Activated CD8-positive, alpha-beta T cell treated with anti-CD3 and anti-CD28 coated beads for 36 hours (primary cell): ENCODE data around the gene HRC. TPM values are rescaled to one million over a fixed set of nuclear protein-coding genes. Genes with fewer than 3 reads are reported as not detected.

ENCODE experiments used
- ATAC-seq: fragments of 200-7000 bp; cut with Tn5 transposase; one replicate; pipeline ENCODE4 v1.10.0; 2021; ENCODE audit warnings: mild to moderate bottlenecking, moderate library complexity
- CTCF ChIA-PET: fragments of 350-600 bp; sonication (Branson Sonifier 250); formaldehyde crosslinking; loops from one replicate; lab custom pipeline; 2021; ENCODE audit warnings: antibody characterized with exemption; lab: Charles Lee
- POLR2A ChIA-PET: fragments of 350-600 bp; sonication (Branson Sonifier 250); formaldehyde crosslinking; loops from one replicate; lab custom pipeline; 2021; ENCODE audit warnings: antibody characterized with exemption; lab: Charles Lee
- DNase-seq: peaks from one replicate; pipeline ENCODE4 v3.0.0-alpha.2; 2020
- H3K27ac Mint-ChIP-seq: one replicate; pipeline ENCODE4 v1.8.0; 2021; ENCODE audit warnings: mild to moderate bottlenecking, mixed read lengths
- H3K27me3 Mint-ChIP-seq: one replicate; pipeline ENCODE4 v1.8.0; 2021; ENCODE audit warnings: mixed read lengths
- H3K36me3 Mint-ChIP-seq: one replicate; pipeline ENCODE4 v1.8.0; 2021; ENCODE audit warnings: low read depth, mixed read lengths
- H3K4me1 Mint-ChIP-seq: one replicate; pipeline ENCODE4 v1.8.0; 2021; ENCODE audit warnings: low read depth, mixed read lengths
- H3K4me3 Mint-ChIP-seq: one replicate; pipeline ENCODE4 v1.8.0; 2021; ENCODE audit warnings: mild to moderate bottlenecking, moderate library complexity, mixed read lengths
- H3K9me3 Mint-ChIP-seq: one replicate; pipeline ENCODE4 v1.8.0; 2021; ENCODE audit warnings: mixed read lengths
- CTCF ChIP-seq: fragments of 200-600 bp; IDR thresholded peaks from one replicate; pipeline ENCODE4 v1.8.0; 2022; ENCODE audit warnings: antibody characterized with exemption, mild to moderate bottlenecking
- intact Hi-C: fragments of 100-400 bp; cut with micrococcal nuclease; formaldehyde crosslinking; loops from one replicate; pipeline ENCODE4 v1.10.0; 2022
- total RNA-seq, 2 experiments: library from RNA; stranded (reverse); gene quantifications; one replicate each; pipeline ENCODE4 v1.2.3, GENCODE V29; 2021

Gene HRC
- total RNA-seq, 2 experiments from 2014 or later, result not detected

DNA sequence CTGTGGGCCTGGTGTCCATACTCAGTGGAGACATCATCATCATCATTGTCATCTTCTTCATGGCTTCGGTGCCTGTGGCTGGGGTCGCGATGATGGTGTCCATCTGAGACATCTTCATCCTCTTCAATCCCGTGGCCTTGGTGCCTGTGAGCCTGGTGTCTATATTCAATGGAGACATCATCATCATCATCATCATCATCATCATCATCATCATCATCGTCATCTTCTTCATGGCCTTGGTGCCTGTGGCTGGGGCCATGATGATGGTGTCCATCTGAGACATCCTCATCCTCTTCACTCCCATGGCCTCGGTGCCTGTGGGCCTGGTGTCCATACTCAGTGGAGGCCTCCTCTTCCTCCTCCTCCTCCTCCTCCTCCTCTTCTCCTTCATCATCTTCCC, 917 bp downstream of the HRC start:
- H3K9me3 Mint-ChIP-seq, result peaks cover 2% of the 10 kb centered on the region
- no peaks in the 10 kb centered on the region for H3K36me3 Mint-ChIP-seq
- H3K27me3 Mint-ChIP-seq, result peaks cover 67% of the 10 kb centered on the region
- intact Hi-C loops, result no loop called here
- ATAC-seq (no peak), DNase-seq (no peak)
- H3K27ac Mint-ChIP-seq, result no peak overlapping the region
- TF ChIP-seq CTCF, result no peak
- peaks cover 24% of the 10 kb centered on the region for H3K4me1 Mint-ChIP-seq
- no peak overlapping the region for H3K4me3 Mint-ChIP-seq
- ChIA-PET CTCF (no interaction called here), POLR2A (no interaction called here)

GRCh38 chr19:49153167-49153809, 1.9 kb downstream of the HRC start:
- ChIA-PET CTCF (no interaction called here), POLR2A (no interaction called here)
- peaks cover 2% of the 10 kb centered on the region for H3K9me3 Mint-ChIP-seq
- no peak overlapping the region for H3K27ac Mint-ChIP-seq
- peaks cover 26% of the 10 kb centered on the region for H3K4me1 Mint-ChIP-seq
- intact Hi-C loops, result no loop called here
- TF ChIP-seq CTCF, result no peak
- H3K36me3 Mint-ChIP-seq, result no peaks in the 10 kb centered on the region
- DNase-seq (no peak), ATAC-seq (no peak)
- H3K4me3 Mint-ChIP-seq, result no peak overlapping the region
- H3K27me3 Mint-ChIP-seq, result peaks cover 72% of the 10 kb centered on the region

DNA sequence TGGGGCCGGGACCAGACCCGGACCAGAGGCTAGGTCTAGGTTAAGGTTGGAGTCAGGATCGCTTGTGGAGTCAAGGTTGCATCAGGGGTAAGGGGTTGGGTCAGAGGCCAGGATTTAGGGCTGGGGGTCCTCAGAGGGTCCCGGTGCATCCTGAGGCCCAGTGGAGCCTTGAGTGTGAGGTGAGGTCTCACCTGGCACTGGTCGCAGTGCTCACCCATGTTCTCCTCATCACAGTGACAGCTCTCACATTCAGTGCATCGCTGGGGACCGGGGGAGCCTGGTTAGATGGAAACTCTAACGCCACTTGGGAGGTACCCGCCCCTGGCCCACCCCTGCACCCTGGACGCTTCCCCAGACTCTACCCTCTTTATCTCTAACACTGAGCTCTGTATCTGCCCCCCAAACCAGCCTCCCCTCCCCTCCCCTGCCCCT, 3.1 kb downstream of the HRC start:
- no peak for TF ChIP-seq CTCF
- no peak overlapping the region for H3K4me3 Mint-ChIP-seq
- H3K9me3 Mint-ChIP-seq, result peaks cover 2% of the 10 kb centered on the region
- H3K36me3 Mint-ChIP-seq, result no peaks in the 10 kb centered on the region
- no peak overlapping the region for H3K27ac Mint-ChIP-seq
- H3K27me3 Mint-ChIP-seq, result peaks cover 66% of the 10 kb centered on the region
- ATAC-seq (no peak), DNase-seq (no peak)
- ChIA-PET CTCF (no interaction called here), POLR2A (no interaction called here)
- H3K4me1 Mint-ChIP-seq, result peaks cover 23% of the 10 kb centered on the region
- intact Hi-C loops, result no loop called here

DNA sequence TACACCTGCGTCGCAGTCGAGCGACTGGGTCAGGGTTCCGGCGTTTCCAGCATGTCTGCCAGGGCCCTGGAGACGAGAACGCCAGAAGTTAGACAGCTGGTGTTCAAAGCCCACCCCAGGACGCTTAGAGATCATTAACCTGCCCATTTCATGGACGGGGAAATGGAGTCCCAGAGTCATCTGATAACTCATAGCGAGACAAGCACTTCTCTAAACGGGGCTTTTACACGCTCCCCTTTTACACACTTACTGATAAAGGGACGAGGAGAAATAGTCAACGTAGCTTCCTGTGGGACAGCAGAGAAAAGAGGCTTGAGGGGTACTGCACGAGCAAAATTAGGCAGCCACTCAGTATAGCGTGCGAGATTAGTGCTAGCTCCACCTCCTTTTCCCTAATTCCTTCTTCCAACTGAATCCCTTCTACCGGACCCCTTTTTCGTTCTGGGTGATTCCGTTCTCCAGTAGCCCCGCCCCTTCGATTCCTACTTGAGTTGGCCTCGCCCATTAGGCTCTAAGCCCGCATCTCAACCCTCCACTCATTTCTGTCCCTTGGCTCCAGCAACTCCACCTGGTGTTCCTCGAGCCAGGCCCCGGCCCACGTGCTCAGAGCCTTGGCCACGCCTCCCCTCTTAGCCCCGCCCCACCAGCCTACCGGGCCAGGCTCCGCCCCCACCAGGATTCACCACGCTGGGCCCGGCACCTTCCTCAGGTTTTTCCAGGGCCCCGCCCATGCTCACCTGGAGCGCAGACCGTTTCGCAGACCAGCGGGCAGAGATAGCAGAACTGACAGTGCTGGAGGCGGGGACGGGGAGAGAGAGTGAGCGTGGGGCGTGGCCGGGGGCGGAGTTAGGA, 3.7 kb downstream of the HRC start:
- Mint-ChIP-seq H3K27ac (no peak overlapping the region), H3K9me3 (peaks cover 2% of the 10 kb centered on the region), H3K36me3 (no peaks in the 10 kb centered on the region), H3K4me1 (peaks cover 23% of the 10 kb centered on the region), H3K27me3 (peaks cover 70% of the 10 kb centered on the region), H3K4me3 (no peak overlapping the region)
- intact Hi-C loops, result no loop called here
- DNase-seq (peak; percentile 61), ATAC-seq (peak; percentile 38)
- ChIA-PET POLR2A (interaction anchor here (0.9 kb wide), 1 partner anchor 11 kb away, joined by 3 read pairs; no protein-coding TSS in a partner anchor), CTCF (interaction anchor here (1.2 to 1.5 kb wide), 2 partner anchors 37 to 54 kb away, joined by 3 to 10 read pairs; partner anchors contain the start of gene LIN7B)
- TF ChIP-seq CTCF, result no peak

- H3K9me3 Mint-ChIP-seq, result peaks cover 2% of the 10 kb centered on the region
Measured at GRCh38 chr19:49150944-49151243, 4.3 kb downstream of the HRC start.

More at GRCh38 chr19:49150944-49151243, 4.3 kb downstream of the HRC start:
- TF ChIP-seq CTCF, result no peak
- ATAC-seq, result no peak
- H3K4me1 Mint-ChIP-seq, result peaks cover 23% of the 10 kb centered on the region
- H3K27me3 Mint-ChIP-seq, result peaks cover 70% of the 10 kb centered on the region
- H3K4me3 Mint-ChIP-seq, result no peak overlapping the region
- no peak overlapping the region for H3K27ac Mint-ChIP-seq
- intact Hi-C loops, result no loop called here
- CTCF ChIA-PET, result interaction anchor here (1.2 to 1.5 kb wide), 2 partner anchors 37 to 53 kb away, joined by 3 to 10 read pairs; partner anchors contain the start of gene LIN7B
- DNase-seq, result no peak
- H3K36me3 Mint-ChIP-seq, result no peaks in the 10 kb centered on the region
- POLR2A ChIA-PET, result interaction anchor here (0.9 kb wide), 1 partner anchor 11 kb away, joined by 3 read pairs; no protein-coding TSS in a partner anchor
